Measurements from ENCODE around the gene MS4A8.
"Not testable (repeated sequence)": the region's sequence is repeated elsewhere in the genome, so short reads cannot be mapped to it uniquely, and the experiment has no call there.

Gene MS4A8

GRCh38 chr11:60753309-60753708, 53.9 kb downstream of the MS4A8 start:
- no peak overlapping the region for H3K27ac ChIP-seq
- no peak for TF ChIP-seq CTCF (IDR thresholded peaks at IDR 0.05)
- H3K4me1 ChIP-seq: peaks cover 3% of the 10 kb centered on the region
- no peak overlapping the region for H3K4me2 ChIP-seq (ENCODE audit: low read length)
- H3K79me2 ChIP-seq: no peaks in the 10 kb centered on the region
- H3K27me3 ChIP-seq (ENCODE audit: control insufficient read depth, insufficient read depth, low read length): no peaks in the 10 kb centered on the region
- H3K36me3 ChIP-seq (ENCODE audit: control insufficient read depth, insufficient read depth, low read length): no peaks in the 10 kb centered on the region
- no peak overlapping the region for H3K9ac ChIP-seq
- no peaks in the 10 kb centered on the region for H3K9me3 ChIP-seq (ENCODE audit: control insufficient read depth, low read length)
- no peak overlapping the region for H2AFZ ChIP-seq
- no peak overlapping the region for H3K4me3 ChIP-seq (ENCODE audit: low read depth, low read length)

GRCh38 chr11:60754887-60755286, 55.5 kb downstream of the MS4A8 start:
- no peaks in the 10 kb centered on the region for H3K79me2 ChIP-seq
- no peak overlapping the region for H2AFZ ChIP-seq
- no peaks in the 10 kb centered on the region for H3K27me3 ChIP-seq (ENCODE audit: control insufficient read depth, insufficient read depth, low read length)
- no peak overlapping the region for H3K9ac ChIP-seq
- H3K36me3 ChIP-seq (ENCODE audit: control insufficient read depth, insufficient read depth, low read length): no peaks in the 10 kb centered on the region
- H3K4me2 ChIP-seq (ENCODE audit: low read length): no peak overlapping the region
- H3K9me3 ChIP-seq (ENCODE audit: control insufficient read depth, low read length): no peaks in the 10 kb centered on the region
- H3K4me3 ChIP-seq (ENCODE audit: low read depth, low read length): no peak overlapping the region
- H3K4me1 ChIP-seq: peaks cover 3% of the 10 kb centered on the region
- no peak for TF ChIP-seq CTCF (IDR thresholded peaks at IDR 0.05)
- H3K27ac ChIP-seq: no peak overlapping the region

- Histone ChIP-seq H3K27ac (no peak within 1 kb of the TSS), H3K4me3 (ENCODE audit: low read depth, low read length) (no peak within 1 kb of the TSS), H3K4me1 (no peaks in the 10 kb centered on the region), H3K36me3 (ENCODE audit: control insufficient read depth, insufficient read depth, low read length) (no peaks in the 10 kb centered on the region), H2AFZ (no peak within 1 kb of the TSS), H3K9ac (no peak within 1 kb of the TSS), H3K27me3 (ENCODE audit: control insufficient read depth, insufficient read depth, low read length) (no peaks in the 10 kb centered on the region), H3K79me2 (no peaks in the 10 kb centered on the region), H3K9me3 (ENCODE audit: control insufficient read depth, low read length) (no peaks in the 10 kb centered on the region), H3K4me2 (ENCODE audit: low read length) (no peak within 1 kb of the TSS)
- TF ChIP-seq CTCF (IDR thresholded peaks at IDR 0.05): no peak
These were observed 57.1 kb downstream of the MS4A8 start, which contains the start of gene MS4A15 for GRCh38 chr11:60756307-60757032. MS4A15 (plus strand) TSS chr11:60756867; CDS start chr11:60763734, 6,867 bp downstream.

- no peaks in the 10 kb centered on the region for H3K27me3 ChIP-seq (ENCODE audit: control insufficient read depth, insufficient read depth, low read length)
- H3K4me1 ChIP-seq: no peaks in the 10 kb centered on the region
- no peaks in the 10 kb centered on the region for H3K36me3 ChIP-seq (ENCODE audit: control insufficient read depth, insufficient read depth, low read length)
- H2AFZ ChIP-seq: no peak overlapping the region
- no peak overlapping the region for H3K4me2 ChIP-seq (ENCODE audit: low read length)
- no peaks in the 10 kb centered on the region for H3K79me2 ChIP-seq
- H3K4me3 ChIP-seq (ENCODE audit: low read depth, low read length): no peak overlapping the region
- no peak for TF ChIP-seq CTCF (IDR thresholded peaks at IDR 0.05)
- H3K27ac ChIP-seq: no peak overlapping the region
- no peak overlapping the region for H3K9ac ChIP-seq
- H3K9me3 ChIP-seq (ENCODE audit: control insufficient read depth, low read length): no peaks in the 10 kb centered on the region
These were observed 57.9 kb downstream of the MS4A8 start for GRCh38 chr11:60757231-60757800.

- H3K4me3 ChIP-seq (ENCODE audit: low read depth, low read length); H3K4me1 ChIP-seq; H3K9me3 ChIP-seq (ENCODE audit: control insufficient read depth, low read length); H2AFZ ChIP-seq; H3K27me3 ChIP-seq (ENCODE audit: control insufficient read depth, insufficient read depth, low read length); H3K27ac ChIP-seq; H3K36me3 ChIP-seq (ENCODE audit: control insufficient read depth, insufficient read depth, low read length); H3K4me2 ChIP-seq (ENCODE audit: low read length); H3K79me2 ChIP-seq; H3K9ac ChIP-seq: not testable (repeated sequence)
These were observed 59.3 kb downstream of the MS4A8 start for GRCh38 chr11:60758671-60759070.

- not testable (repeated sequence) for H3K9ac ChIP-seq; H3K4me3 ChIP-seq (ENCODE audit: low read depth, low read length); H3K27me3 ChIP-seq (ENCODE audit: control insufficient read depth, insufficient read depth, low read length); H3K4me1 ChIP-seq; H2AFZ ChIP-seq; H3K9me3 ChIP-seq (ENCODE audit: control insufficient read depth, low read length); H3K4me2 ChIP-seq (ENCODE audit: low read length); H3K79me2 ChIP-seq; H3K36me3 ChIP-seq (ENCODE audit: control insufficient read depth, insufficient read depth, low read length); H3K27ac ChIP-seq
These were observed 60.2 kb downstream of the MS4A8 start for GRCh38 chr11:60759438-60760225.
